ENCODE measurements around the gene CNGB1.

DNA sequence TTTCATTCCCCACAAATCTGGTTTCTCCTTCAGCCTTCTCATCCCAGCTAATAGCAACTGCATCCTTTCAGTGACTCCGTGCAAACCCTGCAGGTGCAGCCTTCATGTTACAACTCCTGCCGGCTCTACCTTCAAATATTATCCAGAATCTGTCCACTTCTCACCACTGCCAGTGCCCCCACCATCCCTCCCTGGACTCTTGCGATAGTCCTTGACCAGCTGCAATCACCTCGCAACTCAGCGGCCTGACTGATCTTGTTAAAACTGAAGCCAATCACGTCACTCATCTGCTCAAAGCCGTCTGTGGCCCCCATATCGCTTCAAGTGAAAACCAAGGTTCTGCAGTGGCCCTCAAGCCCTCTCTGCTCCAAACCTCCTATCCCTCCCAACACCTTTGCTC, 125.8 kb downstream of the CNGB1 start:
- TF ChIP-seq, protein P1, sequence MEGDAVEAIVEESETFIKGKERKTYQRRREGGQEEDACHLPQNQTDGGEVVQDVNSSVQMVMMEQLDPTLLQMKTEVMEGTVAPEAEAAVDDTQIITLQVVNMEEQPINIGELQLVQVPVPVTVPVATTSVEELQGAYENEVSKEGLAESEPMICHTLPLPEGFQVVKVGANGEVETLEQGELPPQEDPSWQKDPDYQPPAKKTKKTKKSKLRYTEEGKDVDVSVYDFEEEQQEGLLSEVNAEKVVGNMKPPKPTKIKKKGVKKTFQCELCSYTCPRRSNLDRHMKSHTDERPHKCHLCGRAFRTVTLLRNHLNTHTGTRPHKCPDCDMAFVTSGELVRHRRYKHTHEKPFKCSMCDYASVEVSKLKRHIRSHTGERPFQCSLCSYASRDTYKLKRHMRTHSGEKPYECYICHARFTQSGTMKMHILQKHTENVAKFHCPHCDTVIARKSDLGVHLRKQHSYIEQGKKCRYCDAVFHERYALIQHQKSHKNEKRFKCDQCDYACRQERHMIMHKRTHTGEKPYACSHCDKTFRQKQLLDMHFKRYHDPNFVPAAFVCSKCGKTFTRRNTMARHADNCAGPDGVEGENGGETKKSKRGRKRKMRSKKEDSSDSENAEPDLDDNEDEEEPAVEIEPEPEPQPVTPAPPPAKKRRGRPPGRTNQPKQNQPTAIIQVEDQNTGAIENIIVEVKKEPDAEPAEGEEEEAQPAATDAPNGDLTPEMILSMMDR (conservative IDR thresholded peaks at IDR 0.05; ENCODE audit: low read length) = no peak
- no peak for TF ChIP-seq EZH2phosphoT487 (IDR thresholded peaks at IDR 0.05; ENCODE audit: borderline replicate concordance)

All from Loucy (cell line).